ENCODE results near the gene ABLIM2. TPM values are rescaled to one million over a fixed set of nuclear protein-coding genes. Genes with fewer than 3 reads are reported as not detected.

The ABLIM2 gene
- total and polyA plus RNA-seq, 2 of the 4 experiments (the other 2 are of a cell fraction): under 0.01 to 0.10 TPM

GRCh38 chr4:8023696-8024033 is 134.9 kb downstream of the ABLIM2 start:
- H3K9me1 ChIP-seq (ENCODE audit: insufficient read depth, low read length): no peaks in the 10 kb centered on the region
- no peak overlapping the region for H4K5ac ChIP-seq (ENCODE audit: low read depth, low read length)
- H2AK9ac ChIP-seq (replicated peaks; ENCODE audit: low read depth, low read length, poor library complexity): no peak overlapping the region
- no peaks in the 10 kb centered on the region for H3K36me3 ChIP-seq (ENCODE audit: control insufficient read depth, insufficient read depth, low read length)
- H3K4me1 ChIP-seq (ENCODE audit: control insufficient read depth, insufficient read depth, low read length): no peaks in the 10 kb centered on the region
- no peak for DNase-seq
- no peak overlapping the region for H3K9ac ChIP-seq (ENCODE audit: low read depth, low read length)
- H3K4me3 ChIP-seq (ENCODE audit: insufficient read depth, low read depth, low read length): no peak overlapping the region
- H3K79me1 ChIP-seq (ENCODE audit: low read depth in 1 of 2, low read length in 2 of 2): no peaks in the 10 kb centered on the region
- intact Hi-C loops (cut with micrococcal nuclease) (no loop called here), in situ Hi-C loops (cut with MboI; ENCODE audit: low sequenced_read_pairs) (no loop called here), dilution Hi-C loops (cut with HindIII; ENCODE audit: low sequenced_read_pairs, unreplicated experiment) (no loop called here)
- peaks cover 64% of the 10 kb centered on the region for H3K27me3 ChIP-seq (ENCODE audit: control insufficient read depth, insufficient read depth, low read length)
- H2AFZ ChIP-seq (replicated peaks; ENCODE audit: low read length, poor library complexity): no peak overlapping the region
- no TSS peak for BruUV-seq (replicated peaks)
- POLR2A ChIA-PET (ENCODE audit: unreplicated experiment): no interaction called here
- no peak overlapping the region for H3K4me2 ChIP-seq (ENCODE audit: low read depth, low read length)
- H2AK5ac ChIP-seq (ENCODE audit: low read depth, low read length): no peak overlapping the region
- no peak overlapping the region for H2BK120ac ChIP-seq (ENCODE audit: low read depth, low read length)
- CTCF ChIA-PET: no interaction called here
- no peak overlapping the region for H2BK15ac ChIP-seq (ENCODE audit: low read depth, low read length)
- no peak overlapping the region for H4K91ac ChIP-seq (ENCODE audit: insufficient read depth, low read depth, low read length)
- ATAC-seq (ENCODE audit: low read depth): no peak
- no peak overlapping the region for H3K27ac ChIP-seq (ENCODE audit: insufficient read depth, low read length)
- WGBS, 2 experiments (ENCODE audit: extremely low coverage in 2 of 2, insufficient read length in 1 of 2): no CpG with 5 or more reads among the region's 8 CpGs
- no peak overlapping the region for H3K4ac ChIP-seq (ENCODE audit: low read depth, low read length)
- no peak overlapping the region for H3K14ac ChIP-seq (replicated peaks; ENCODE audit: low read depth, low read length)
- no peaks in the 10 kb centered on the region for H4K20me1 ChIP-seq (ENCODE audit: insufficient read depth, low read length)
- no peak overlapping the region for H3K23ac ChIP-seq (ENCODE audit: low read depth, low read length)
- H3K9me3 ChIP-seq (ENCODE audit: control insufficient read depth, insufficient read depth, low read length): no peaks in the 10 kb centered on the region
- TF ChIP-seq RCOR1 (IDR thresholded peaks at IDR 0.05; ENCODE audit: insufficient replicate concordance, low read length): no peak
- no peak for TF ChIP-seq RFX5 (IDR thresholded peaks at IDR 0.05; ENCODE audit: low read depth, low read length)
- TF ChIP-seq FOS (IDR thresholded peaks at IDR 0.05; ENCODE audit: low read depth, low read length): no peak
- H2BK20ac ChIP-seq (ENCODE audit: low read depth, low read length): no peak overlapping the region
- no peak overlapping the region for H4K8ac ChIP-seq (ENCODE audit: low read depth in 2 of 2, low read length in 2 of 2)
- no peak overlapping the region for H3K18ac ChIP-seq (ENCODE audit: low read depth, low read length)
- no peak overlapping the region for H3K56ac ChIP-seq (ENCODE audit: extremely low read depth, insufficient read depth, low read length)
- H2BK5ac ChIP-seq (ENCODE audit: low read depth, low read length, poor library complexity, severe bottlenecking): no peak overlapping the region
